NCI-H146 (cell line): ENCODE results near the gene MALL.
"Not testable (repeated sequence)": the region's sequence is repeated elsewhere in the genome, so short reads cannot be mapped to it uniquely, and the experiment has no call there.

Experiments
- DNase-seq: peaks from one replicate; lab custom pipeline; 2025; lab: John Stamatoyannopoulos, UW

Gene MALL

DNA sequence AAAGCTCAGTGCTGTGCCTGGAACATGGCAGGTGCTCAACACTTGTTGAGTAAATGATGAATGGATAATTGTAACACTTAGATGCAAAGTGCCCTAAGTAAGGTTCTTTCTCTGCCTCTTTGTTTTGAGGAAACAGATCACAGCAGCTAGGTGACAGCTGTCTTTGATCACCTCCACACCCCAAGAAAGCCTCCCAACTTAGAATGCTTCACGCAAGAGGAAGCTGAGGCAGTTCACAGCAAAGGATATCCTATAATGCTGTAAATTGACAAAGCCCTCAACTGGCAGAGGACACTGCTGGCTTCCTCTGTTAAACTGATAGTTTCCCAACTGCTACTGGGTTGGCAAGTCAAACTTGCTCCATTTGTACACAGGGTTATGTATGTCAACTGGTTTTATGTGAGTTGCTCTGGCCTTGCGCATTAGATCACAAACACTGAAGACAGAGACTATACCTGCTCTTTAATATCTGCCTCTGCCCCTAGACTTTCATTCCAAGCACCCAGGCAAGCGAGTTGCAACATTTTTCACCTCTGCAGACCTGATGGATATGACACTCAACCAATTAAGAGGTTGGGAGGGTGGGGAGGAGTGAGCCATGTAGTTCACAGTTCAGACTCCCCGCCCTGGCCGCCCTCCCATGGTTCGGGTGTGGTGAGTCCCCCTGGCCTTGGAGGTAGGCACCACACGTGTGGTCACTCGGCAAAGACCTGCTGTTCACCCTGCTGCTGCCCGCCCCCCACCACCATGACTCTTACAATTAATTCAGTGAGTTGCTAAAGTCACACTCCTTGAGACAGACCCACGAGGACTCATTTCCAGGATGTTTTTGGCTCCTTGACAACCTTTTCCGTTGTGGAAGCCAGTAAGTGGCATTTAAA lies 4.8 kb upstream of the MALL start:
- no peak for DNase-seq

- no peak for DNase-seq
Observed at GRCh38 chr2:110116033-110116710, 550 bp upstream of the MALL start.

DNA sequence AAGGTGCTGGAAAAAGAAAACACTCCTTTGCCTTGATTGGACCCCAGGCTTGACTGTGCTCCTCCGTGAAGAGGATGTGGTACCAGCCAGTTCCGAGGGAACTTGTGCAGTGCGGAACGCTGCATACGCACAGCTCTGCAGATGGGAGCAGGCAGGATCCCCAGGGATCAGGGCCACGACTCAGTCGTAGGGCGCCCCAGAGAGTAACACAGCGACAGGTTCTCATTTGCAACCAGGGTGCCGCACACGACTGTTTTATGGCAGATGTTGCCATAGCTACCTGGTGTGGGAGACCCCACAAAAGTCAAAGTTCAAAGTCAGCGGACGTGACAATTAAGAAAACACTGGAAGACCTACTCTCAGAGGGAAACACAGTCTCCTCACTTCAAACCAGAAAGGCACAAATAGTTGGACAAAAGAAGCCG lies 779 bp downstream of the MALL start:
- no peak for DNase-seq

- no peak for DNase-seq
Observed at GRCh38 chr2:110113961-110114591, 1.5 kb downstream of the MALL start.

- not testable (repeated sequence) for DNase-seq
Observed at GRCh38 chr2:110108291-110108690, 7.3 kb downstream of the MALL start.

DNA sequence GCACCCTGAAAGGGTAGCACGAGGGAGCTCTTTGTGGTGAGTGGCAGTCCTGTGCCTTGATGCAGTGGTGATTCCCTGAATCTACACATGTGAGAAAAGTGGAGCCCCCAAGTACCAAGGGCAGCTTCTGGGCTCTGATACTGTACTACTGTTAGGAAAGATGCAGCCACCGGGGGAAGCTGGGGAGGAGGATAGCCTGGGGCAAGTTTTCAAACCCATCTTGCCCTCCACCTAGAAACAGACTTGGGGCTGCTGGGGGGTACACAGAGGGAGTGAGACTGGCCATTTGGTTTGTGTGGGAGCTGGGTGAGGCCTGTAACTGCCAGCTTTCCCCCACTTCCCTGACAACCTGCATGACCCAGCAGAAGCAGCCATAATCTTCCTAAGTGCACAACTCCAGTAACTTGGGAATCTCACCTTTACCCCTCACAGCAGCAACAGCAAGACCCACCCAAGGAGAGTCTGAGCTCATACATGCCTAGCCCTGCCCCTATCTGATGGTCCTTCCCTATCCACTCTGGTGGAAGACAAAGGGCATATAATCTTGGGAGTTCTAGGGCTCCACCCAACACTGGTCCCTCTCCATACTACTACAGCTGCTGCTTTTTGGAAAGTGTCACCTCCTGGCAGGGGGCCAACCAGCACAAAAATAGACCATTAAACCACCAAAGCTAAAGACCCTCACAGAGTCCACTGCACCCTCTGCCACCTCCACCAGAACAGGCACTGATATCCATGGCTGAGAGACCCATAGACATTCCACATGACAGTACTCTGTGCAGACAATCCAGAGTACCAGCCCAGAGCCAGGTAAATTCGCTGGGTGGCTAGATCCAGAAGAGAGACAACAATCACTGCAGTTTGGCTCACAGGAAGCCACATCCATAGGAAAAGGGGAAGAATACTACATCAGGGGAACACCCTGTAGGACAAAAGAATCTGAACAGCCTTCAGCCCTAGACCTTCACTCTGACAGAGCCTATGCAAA lies 8.2 kb downstream of the MALL start:
- DNase-seq, result no peak

DNA sequence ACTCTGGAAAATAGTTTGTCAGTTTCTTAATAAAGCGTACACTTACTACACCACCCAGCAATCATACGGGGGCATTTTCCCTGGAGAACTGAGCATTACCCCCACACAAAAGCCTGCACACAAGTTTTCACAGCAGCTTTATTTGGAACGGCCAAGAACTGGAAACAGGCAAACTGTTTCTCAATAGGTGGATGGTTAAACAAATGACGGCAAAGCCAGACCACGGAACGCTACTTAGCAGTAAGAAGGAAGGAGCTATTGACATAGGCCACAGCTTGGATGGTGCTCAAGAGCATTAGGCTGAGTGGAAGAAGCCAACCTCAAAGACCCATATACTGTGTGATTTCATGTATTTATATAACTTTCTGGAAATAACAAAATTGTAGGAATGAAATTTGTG lies 9.0 kb downstream of the MALL start:
- DNase-seq, result no peak

- no peak for DNase-seq
Observed at GRCh38 chr2:110105608-110106467, 9.8 kb downstream of the MALL start.

- no peak for DNase-seq
Observed at GRCh38 chr2:110105183-110105582, 10.4 kb downstream of the MALL start.

GRCh38 chr2:110104025-110104771 lies 11.4 kb downstream of the MALL start:
- no peak for DNase-seq

GRCh38 chr2:110103061-110103961 lies 12.3 kb downstream of the MALL start:
- no peak for DNase-seq

DNA sequence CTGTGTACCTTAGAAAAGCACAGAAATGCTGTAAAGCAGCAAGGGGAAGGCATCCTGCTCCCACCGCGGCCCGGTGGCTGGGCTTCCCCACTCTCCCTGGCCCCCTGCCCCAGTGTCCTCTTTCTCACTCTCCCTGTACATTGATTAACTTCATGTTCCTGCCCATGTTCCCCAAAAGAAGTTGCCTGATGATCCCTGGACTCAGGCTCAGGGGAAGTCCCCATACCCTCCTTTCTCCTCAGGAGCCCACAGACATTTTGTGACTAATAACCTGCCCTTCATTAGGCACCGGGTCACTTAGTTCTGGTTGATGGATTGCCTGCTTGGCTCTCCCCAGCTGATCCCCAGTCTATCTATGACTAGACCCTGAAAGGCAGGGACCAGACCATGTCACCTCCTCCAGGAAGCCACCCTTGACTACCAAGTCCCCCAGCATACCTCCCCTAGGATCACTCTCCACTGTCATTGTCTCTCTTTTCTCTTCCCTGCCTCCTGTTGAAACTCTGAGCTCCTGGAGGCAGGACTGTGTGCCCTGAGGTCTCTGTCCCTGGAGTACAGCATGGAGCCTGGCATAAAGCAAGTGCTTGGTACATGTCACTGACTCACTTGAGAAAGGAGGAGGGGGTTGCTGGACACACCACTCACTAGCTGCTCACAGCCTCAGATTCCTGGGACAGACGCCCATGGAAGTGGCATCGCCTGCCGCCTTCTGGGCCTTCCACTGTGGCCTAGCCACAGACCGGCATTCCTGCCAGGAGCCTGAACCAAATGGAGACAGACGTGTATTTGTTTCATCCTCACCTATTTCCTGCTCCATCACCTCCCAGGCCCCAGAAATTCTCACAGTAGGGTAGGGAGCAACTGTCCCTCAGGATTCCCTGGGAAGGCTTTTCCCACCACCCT lies 13.5 kb downstream of the MALL start:
- DNase-seq, result no peak

DNA sequence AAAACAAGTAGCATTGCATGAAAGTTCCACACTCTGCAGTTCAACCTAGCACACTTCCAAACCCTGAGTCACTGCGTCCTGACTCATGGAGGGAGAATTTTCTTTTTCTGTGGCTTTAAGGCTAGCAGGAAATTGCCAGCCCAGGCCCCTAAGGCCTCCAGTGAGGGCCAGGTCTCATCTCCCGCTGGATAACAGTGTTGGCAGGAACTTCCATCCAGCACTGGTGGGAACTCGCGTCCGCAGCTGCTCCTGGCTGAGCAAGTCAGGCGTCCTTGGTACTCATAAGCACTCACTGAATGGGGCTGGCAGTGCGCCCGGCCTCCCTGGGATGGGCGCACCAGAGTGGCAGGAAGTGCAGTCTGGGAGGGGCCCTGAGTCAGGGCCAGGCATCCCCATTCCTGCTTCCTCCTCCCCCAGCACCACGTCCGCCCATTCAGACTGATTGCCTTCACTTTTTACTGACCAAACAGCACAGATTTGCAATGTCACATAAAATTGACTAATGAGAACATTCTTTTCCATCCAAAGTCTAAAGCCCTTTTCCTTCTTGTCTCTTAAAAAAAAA lies 14.3 kb downstream of the MALL start:
- no peak for DNase-seq

- DNase-seq, result not testable (repeated sequence)
Observed at GRCh38 chr2:110100880-110101279, 14.7 kb downstream of the MALL start.

- DNase-seq, result no peak
Observed at GRCh38 chr2:110100480-110100879, 15.1 kb downstream of the MALL start.

GRCh38 chr2:110099471-110100225 lies 16.0 kb downstream of the MALL start:
- DNase-seq, result no peak

DNA sequence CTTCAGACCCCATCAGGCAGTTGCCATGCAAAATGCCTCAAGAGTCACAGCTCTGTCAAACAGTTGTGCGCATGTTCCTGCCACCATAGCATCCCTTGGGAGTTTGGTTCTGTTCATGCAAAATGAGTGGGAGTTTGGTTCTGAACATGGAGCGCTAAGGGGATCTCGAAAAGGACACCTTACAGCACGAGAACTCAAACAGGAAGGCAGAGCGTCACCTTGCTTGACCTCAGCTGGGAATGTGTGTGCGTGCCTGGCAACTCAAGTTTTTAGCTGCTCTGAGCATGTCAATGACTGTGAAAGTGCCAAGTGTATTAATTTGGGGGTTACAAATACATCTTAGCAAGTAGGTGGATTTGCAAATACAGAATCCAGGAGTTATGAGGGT lies 16.6 kb downstream of the MALL start:
- DNase-seq, result no peak
